HG03060 (cell line): ENCODE results near the gene GID4.

Experiments
- ATAC-seq: cut with Tn5 transposase; IDR thresholded peaks from one replicate; pipeline ENCODE4 v1.9.1; 2021; ENCODE audit warnings: low read depth, moderate number of reproducible peaks; ENCODE audit not compliant: unreplicated experiment

The GID4 gene

DNA sequence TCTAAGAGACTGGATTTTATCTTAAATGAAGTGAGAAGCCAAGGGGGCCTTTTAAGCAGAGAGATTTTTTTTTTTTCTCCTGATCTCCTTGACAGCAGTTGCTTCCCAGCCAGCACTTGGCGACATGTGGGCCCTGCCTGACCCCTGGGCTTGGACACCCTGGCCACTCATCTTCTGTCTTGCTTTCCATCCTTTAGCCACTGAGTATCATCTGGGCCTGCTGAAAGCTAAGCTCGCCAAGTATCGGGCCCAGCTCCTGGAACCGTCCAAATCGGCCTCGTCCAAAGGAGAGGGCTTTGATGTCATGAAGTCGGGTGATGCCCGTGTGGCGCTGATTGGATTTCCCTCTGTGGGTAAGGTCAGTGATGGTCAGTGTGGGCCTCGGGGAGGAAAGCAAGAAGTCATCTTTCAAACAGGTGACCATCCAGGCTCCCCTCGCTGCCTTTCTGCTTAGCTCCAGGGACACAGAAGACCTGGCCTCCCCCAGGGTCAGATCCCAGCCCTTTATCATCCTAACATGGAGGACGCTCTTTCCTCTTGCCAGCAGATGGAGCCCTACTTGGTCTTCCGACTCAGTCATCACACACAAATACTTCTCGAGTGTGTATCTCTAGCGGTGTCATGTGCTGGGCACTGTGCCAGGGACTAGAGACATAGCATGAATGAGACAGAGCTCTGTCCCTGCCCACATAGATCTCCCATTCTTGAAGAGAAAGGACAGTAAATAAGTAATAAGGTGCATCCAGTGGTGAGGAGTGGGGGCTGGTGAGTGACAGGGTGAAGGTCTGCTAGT lies 54.6 kb downstream of the GID4 start:
- no peak for ATAC-seq

- ATAC-seq, result no peak
Measured at GRCh38 chr17:18094409-18094807, 55.2 kb downstream of the GID4 start.

DNA sequence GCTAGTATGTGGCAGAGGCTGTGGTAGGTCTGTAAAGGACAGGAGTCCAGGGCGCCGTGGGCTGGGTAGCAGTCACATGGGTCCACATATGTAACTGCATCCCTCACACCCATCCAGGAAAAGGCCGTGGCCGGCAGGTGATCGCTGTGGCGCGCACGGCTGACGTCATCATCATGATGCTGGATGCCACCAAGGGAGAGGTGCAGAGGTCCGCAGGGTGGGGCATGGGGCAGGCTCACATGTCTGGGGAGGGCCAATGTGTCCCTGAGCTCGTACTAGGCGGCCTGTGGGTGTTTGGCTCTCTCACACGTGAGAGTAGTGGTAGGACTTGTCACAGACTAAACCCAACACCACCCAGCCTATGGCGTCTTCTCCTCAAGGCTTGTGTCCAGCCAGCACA lies 60.3 kb downstream of the GID4 start:
- ATAC-seq, result no peak

- no peak for ATAC-seq
Measured at GRCh38 chr17:18100616-18101015, 61.4 kb downstream of the GID4 start.

DNA sequence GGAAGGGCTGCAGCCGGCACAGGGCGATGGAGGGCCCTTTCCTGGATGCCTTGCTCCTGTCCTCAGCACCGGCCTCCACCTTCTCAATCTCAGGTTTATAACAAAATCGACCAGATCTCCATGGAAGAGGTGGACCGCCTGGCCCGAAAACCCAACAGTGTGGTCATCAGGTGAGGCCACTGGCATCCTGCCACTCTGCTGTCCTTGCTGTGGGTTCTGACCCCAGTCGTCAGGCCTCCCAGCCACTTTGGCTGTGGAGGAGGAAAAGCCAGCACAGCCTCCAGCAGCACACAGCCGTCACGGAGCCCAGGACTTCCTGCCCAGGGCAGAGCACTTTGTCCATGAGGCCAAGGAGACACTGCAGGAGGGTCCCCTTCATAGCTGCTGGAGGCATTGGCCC lies 62.6 kb downstream of the GID4 start:
- ATAC-seq, result no peak

DNA sequence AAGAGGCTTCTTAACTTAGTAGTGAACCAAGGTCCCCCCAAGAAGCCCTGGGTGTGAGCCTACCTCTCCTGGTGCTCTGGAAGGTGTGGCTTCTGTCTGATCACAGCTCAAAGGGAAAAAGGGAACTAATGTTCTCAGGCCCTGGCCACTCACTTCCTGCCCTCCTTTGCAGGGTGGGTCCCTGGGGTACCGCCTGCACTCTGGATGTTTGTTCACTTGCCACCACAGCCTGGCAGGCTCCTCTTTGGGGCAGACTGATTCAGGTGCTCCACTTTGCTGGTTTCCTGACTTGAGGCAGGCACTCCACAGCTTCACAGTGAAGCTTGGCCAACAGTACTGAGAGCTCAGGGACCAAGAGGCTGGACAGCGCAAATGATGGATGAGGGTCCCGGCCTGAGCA lies 63.4 kb downstream of the GID4 start:
- no peak for ATAC-seq

- no peak for ATAC-seq
Measured at GRCh38 chr17:18105027-18105426, 65.8 kb downstream of the GID4 start.

DNA sequence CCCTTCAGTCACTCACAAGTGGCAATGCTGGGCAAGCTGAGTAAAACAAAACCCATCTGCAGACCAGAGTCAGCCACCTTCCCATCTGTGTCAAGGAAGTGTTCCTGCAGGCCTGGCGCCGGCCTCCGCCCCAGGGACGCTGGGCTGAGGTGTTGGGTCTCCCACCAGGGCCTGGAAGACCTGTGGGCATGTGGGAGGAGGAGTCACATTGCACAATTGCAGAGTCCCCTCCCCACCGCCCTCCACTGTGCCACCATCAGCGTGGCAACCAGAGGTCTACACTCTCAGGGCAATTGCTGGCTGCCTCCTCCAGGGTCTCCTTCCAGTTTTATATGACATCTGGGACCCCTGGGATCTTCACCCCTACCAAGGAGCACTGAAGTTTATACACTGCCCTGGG lies 66.4 kb downstream of the GID4 start:
- no peak for ATAC-seq

- no peak for ATAC-seq
Measured at GRCh38 chr17:18106211-18106610, 67.0 kb downstream of the GID4 start.

DNA sequence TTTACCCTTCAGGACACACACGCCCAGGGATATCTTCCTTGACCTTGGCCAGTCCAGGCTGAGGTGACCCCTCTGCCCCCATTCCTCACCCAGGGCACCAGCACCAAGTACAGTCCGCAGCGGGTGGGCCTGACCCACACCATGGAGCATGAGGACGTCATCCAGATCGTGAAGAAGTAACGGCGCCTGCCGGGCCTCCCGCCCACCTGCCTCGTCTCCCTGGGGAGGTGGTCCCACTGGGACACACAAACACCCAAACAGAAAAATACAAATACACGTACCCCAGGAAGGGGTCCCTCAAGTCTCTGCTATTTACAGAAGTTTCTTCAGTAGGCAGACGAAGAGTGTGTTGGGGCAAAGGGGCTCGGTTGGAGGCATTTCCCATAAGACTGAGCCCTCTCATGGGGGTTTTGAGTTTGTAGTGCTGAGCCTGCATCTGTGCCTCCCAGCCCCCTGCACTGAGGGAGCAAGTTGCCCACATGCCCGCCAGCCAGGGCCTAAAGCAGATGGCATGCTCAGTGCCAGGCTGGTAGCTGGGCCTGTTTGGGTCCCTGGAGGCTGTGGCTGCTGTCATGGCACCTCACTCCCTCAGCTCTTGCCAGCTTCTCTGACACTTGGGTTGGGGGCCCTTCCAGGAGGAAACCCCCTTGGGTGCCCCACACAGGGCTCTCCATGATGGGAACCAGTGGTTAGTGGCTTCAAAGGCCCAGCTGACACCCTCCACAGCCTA lies 68.0 kb downstream of the GID4 start:
- ATAC-seq, result no peak

DNA sequence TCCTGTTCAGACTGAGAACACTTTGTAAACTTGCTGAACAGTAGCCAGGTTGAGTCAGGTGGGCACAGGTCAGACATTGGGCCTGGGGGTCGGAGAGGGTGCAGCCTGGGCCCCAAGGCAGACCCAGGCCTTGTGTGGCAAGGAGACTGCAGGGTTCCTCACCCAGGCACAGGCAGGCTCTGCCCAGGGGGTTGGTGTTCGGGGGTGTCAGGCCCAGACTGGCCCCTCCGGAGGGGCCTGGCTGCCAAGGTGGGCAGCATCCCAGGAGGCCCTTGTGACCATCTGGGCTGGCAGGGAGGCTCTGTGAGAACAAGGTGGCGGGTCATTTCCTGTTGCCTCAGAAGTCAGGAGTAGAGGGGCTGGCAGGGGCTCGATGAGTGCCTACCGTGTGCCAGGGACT lies 68.8 kb downstream of the GID4 start:
- ATAC-seq, result no peak

- no peak for ATAC-seq
Measured at GRCh38 chr17:18108401-18109312, 69.4 kb downstream of the GID4 start, which contains the start of gene MYO15A. MYO15A (plus strand) TSS chr17:18108756; CDS start chr17:18118801, 10,045 bp downstream.

DNA sequence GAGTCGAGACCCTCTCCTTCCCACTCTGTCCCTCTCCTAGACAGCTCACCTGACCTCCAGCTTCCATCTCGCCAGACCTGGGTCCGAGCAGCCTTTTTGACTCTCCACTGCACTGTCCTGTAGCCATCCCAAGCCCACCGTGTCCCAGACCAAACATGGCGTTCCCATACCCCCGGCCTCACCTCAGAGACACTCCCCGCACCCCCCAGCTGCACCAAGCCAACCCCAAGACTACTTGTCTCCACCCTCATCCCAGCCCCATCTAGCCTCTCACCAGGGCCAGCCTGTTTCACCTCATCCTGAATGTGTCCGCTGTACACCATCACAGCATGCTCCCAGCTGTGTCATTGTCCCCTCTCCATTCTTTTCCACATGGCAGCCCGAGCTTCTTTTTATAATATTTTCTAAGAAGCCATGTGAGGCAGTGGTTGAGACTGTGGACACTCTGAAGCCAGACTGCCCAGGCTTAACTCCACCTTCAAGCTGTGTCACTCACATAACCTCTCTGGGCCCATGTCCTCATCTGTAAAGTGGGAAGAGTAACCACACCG lies 70.8 kb downstream of the GID4 start:
- ATAC-seq, result no peak

GRCh38 chr17:18110636-18111145 lies 71.5 kb downstream of the GID4 start:
- ATAC-seq, result no peak

- no peak for ATAC-seq
Measured at GRCh38 chr17:18111330-18111971, 72.2 kb downstream of the GID4 start.

DNA sequence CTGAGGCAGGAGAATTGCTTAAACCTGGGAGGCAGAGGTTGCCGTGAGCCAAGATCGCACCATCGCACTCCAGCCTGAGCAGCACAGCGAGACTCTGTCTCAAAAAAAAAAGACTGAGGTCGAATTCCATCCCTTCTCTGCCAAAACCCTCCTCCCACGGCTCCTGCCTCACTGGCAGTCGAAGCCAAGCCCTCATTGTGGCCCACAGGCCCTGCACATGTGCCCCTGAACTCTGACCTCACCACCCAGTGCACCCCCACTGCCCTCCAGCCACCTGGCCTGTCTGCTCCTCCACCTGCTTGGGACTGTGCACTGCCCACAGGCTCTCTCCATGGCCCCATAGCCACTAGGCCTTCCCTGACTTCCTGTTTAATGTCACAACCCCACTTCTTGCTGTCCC lies 76.3 kb downstream of the GID4 start:
- no peak for ATAC-seq

- ATAC-seq, result no peak
Measured at GRCh38 chr17:18116078-18116477, 76.9 kb downstream of the GID4 start.

DNA sequence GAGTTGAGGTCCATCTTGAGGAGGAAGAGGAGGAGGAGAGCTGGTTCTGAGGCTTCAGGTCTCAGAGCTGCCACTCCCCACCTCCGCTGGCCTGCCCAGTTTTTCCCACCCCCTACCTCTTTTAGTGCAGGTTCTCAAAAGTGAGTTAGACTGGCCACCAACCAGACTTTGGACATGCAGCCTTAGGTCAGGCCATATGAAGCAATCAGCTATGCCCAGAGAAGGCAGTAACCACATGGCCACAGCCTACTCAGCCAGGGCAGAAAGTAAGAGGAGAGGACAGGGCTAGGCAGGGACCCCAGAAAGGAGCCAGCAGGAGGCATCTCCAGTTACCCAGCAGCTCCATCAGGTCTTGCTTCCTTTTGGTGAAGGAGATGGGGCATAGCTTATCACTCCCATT lies 78.3 kb downstream of the GID4 start:
- ATAC-seq, result no peak
